ENCODE measurements around the gene RFK. TPM values are rescaled to one million over a fixed set of nuclear protein-coding genes. Genes with fewer than 3 reads are reported as not detected.

Gene RFK
- total RNA-seq, 2 donors from 2014 or later: 18.3 to 23.3 TPM

DNA sequence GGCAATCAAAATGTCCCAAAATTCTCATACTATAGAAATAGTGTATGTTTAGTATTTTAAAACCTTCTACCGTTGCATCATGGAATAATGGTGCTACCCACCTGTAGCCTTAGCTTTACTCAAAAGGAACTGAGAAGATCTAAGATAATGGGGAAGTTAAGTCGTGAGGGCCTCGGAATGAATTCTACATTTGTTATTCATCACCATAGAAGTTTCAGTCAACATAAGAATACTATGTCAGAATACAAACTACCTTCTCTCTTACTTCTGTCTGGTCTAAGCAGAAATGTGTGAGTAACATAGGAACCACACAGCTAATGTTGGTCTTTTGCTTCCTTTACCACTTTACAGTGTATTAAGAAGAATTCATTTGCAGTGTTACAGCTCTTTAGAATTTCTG, 43.2 kb downstream of the RFK start:
- DNase-seq: no peak
- ATAC-seq: no peak
- intact Hi-C loops (cut with DNase I): no loop called here

DNA sequence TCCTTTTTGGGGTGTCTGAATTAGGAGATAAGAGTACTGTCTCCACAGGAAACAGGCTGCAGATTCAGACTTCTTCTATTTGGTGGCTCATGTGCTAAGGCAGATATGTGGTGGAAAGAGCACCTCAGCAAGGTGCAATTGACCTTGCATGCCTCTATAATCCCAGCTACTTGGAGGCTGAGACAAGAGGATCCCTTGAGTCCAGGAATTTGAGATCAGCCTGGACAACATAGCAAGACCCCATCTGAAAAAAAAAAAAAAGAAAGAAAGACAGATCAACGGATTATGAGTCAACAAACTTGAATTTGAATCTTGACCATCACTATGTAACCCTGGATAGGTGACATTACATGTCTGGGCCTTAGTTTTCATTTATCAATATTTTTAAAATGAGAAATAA, 44.4 kb downstream of the RFK start:
- no peak for DNase-seq
- no peak for ATAC-seq
- intact Hi-C loops (cut with DNase I): no loop called here

DNA sequence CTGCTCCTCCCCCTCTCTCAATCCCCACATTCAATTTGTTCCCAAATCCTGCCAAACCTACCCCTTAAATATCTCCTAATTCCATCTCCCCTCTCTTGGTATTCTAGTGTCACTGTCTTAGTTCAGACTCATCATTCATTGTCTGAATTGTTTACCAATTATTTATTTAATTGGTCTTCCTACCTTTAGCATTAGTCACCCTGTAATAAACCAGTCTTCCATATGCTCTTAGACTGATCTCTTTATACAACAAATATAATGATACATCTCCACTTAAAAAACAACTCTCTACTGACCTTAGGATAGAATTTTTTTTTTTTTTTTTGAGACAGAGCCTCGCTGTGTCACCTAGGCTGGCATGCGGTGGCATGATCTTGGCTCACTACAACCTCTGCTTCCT, 51.4 kb downstream of the RFK start:
- DNase-seq (no peak), ATAC-seq (no peak)
- intact Hi-C loops (cut with DNase I): no loop called here

DNA sequence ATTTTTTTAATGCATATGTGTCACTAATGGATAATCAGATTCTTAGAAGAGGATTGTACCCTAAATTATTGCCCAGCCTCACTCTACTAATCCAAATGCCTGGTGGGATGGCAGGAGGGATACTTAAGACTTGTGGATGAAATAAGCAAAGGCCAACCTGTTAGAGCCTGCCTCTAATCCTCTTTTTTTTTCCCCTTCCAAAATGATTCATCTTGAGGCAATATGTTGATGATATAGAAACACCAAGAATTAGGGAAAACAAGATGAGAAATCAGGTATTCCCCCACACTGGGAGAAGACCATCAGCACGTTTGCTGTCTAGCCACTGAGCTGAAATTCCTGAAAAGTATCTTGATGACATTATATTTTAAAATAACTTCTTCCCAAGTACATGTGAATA, 52.0 kb downstream of the RFK start:
- intact Hi-C loops (cut with DNase I): no loop called here
- ATAC-seq (no peak), DNase-seq (no peak)

DNA sequence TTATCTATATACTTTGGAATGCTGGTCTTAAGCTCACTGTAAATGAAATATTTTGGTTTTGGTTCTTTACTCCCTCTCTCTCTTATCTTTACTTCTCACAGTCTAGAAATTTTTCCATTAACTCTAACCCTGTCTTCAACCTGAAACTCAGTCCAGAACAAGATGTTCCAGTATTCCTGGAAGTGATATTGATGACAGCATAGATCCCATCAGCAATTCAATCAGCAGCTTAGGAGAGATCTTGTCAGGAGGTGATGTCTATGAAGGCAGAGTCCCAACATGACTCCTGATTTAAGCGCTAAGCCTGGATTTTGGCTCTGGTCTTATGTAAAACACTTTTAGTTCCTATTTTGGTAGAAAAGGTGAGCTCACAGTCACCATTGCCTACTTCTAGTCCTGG, 52.6 kb downstream of the RFK start:
- DNase-seq: no peak
- intact Hi-C loops (cut with DNase I): no loop called here
- ATAC-seq: peak in 1 of 2 donors; percentile 43

DNA sequence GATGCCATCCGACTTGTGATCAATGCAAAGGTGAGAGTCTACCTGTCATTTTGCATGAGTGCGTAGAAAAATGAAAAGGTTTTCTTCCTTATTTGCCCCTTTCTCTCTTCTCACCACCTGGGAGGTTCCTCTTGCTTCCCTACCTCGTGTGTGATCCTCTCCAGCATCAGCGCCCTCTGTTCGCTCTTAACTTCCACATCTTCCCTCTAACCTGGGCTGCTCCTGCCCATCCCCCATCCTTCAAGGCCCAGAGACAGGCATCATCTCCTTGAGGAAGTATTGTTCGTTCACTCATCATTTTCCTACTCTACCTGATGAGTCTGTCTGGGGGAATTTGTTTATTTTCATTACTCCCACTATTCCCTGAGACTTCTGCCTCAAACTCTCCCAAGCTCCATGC, 55.8 kb downstream of the RFK start:
- DNase-seq: no peak
- no peak for ATAC-seq

DNA sequence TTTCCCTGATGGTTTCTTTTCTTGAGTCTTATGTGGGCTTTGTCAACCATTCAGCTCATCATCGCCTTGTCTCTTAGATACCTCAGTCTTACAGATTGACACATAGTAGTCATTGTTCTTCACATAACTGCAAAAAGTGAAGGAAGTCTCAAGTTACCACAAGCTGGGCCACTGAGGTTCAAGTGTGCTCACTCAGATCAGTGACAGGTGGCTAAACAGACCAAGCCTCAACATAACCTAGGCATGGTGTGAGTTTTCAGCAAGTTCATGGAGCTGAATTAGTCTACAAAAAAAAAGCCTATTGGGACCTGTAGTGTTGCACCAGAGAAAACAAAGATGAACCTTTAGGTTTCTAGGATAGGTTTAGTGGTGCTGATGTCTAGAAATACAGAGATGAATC, 58.2 kb downstream of the RFK start:
- ATAC-seq (no peak), DNase-seq (no peak)
- intact Hi-C loops (cut with DNase I): no loop called here

More for the DNA sequence above, 55.8 kb downstream of the RFK start:
- intact Hi-C loops (cut with DNase I): no loop called here

Other genes starting within 250 kb of the RFK start
- 1 to 10 TPM; 4.3 to 8.4 TPM for gene GCNT1, start 64.8 kb upstream of the RFK start, total RNA-seq